Choroid plexus epithelial cell (primary cell): ENCODE measurements around the gene ADORA1.

Experiments
- DNase-seq: peaks from one replicate; pipeline ENCODE4 v3.0.0-alpha.2; 2010; ENCODE audit warnings: low read depth
- H3K4me3 ChIP-seq: 2 replicates; pipeline ENCODE4 v1.5.1; 2011; ENCODE audit warnings: low read depth, mild to moderate bottlenecking, control low read depth, low read length, moderate library complexity
- TF ChIP-seq, protein P1 (sequence below): conservative IDR thresholded peaks from 2 replicates; pipeline ENCODE4 v1.5.1; 2011; ENCODE audit warnings: low read depth, mild to moderate bottlenecking, control low read depth, inconsistent platforms, low read length, moderate library complexity

Gene ADORA1

DNA sequence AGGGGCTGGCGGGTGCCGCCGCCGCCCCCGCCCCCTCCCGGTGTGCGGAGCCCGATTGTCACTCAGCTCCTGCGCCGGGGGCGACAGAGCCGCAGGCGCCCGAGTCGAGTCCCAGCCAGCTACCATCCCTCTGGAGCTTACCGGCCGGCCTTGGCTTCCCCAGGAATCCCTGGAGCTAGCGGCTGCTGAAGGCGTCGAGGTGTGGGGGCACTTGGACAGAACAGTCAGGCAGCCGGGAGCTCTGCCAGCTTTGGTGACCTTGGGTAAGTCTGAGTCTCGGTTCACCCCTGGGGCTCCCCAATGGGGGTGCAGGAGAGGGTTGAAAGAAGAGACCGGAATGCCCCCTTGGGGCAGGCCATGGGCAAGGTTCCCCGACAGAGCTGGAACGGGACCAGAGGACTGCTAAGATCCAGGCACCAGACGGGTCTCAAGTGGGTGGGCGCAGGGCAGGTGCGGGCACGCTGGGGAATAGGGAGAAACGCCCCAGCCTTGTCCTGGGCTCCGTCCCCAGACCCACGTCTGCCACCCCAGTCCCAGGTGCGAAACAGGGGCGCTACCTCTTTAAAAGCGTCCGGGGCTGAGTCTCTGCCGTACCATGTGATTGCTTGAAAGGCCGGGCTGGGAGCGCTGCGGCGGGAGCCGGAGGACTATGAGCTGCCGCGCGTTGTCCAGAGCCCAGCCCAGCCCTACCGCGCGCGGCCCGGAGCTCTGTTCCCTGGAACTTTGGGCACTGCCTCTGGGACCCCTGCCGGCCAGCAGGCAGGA lies at the start of gene ADORA1:
Gene ADORA1 (plus strand): TSS at position 61 of the 765 bp plus-strand sequence. CDS start 1,116 bp downstream, outside the sequence.
- peak; percentile 57 for DNase-seq
- TF ChIP-seq, protein P1, sequence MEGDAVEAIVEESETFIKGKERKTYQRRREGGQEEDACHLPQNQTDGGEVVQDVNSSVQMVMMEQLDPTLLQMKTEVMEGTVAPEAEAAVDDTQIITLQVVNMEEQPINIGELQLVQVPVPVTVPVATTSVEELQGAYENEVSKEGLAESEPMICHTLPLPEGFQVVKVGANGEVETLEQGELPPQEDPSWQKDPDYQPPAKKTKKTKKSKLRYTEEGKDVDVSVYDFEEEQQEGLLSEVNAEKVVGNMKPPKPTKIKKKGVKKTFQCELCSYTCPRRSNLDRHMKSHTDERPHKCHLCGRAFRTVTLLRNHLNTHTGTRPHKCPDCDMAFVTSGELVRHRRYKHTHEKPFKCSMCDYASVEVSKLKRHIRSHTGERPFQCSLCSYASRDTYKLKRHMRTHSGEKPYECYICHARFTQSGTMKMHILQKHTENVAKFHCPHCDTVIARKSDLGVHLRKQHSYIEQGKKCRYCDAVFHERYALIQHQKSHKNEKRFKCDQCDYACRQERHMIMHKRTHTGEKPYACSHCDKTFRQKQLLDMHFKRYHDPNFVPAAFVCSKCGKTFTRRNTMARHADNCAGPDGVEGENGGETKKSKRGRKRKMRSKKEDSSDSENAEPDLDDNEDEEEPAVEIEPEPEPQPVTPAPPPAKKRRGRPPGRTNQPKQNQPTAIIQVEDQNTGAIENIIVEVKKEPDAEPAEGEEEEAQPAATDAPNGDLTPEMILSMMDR: no peak
- H3K4me3 ChIP-seq: peak within 1 kb of the TSS; percentile 33

DNA sequence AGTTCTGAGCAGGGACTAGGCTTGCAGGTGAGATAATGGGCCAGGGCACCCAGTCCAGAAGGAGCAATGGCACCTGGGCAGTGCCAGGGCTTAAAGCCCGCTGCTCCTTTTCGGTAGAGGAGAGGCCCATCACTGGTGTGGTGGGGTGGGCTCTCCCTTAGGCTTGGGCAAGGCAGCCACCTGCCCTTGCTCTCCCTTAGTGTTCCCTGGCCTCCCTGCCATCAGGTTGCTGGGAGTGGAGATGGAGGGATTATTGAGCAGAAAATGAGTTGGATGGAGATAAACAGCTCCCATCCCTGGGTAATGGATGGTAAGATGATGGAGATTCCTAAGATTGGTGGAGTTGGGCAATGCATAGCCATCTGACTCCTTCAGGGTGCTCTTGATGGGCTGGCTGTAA lies 49.6 kb upstream of the ADORA1 start:
- H3K4me3 ChIP-seq: no peak overlapping the region
- DNase-seq: no peak
- TF ChIP-seq, protein P1: no peak

DNA sequence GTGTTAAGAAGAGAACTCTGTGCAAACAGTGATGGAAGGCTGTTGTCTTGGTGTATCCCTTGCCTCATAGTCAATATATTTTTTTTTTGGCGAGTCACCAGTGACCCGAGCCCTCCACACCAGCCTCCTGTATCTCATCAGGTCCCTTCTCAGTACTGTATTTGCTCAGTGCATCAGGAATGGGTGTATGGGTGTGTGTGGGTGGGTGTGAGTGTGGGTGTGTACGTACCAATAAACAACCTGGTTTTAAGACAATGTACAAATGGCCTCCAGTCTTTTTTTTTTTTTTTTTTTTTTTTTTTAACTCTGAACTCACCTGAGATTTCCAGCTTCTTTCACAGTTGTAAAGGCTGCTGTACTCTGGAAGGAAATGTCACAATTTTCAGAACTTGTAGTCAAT lies 49.0 kb upstream of the ADORA1 start:
- TF ChIP-seq, protein P1: no peak
- H3K4me3 ChIP-seq: no peak overlapping the region

DNA sequence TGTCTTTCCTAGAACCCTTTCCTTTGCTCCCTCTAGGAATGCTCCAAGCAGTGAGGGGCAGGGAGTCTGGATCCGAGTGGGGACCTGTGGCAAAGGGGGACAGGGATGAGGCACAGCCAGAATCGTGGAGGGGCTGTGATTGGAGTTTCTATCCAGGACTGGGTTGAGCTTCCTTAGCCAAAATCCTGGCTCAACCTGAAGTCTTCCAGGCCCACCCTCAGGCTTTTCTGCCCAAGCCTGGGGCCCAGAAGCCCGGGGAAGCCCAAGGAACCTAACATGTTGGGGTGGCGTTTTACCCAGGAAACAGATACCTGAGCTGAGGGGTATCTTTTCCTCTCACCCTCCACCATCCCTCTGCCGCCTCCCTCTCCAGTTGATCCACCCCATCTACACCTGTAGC lies 47.1 kb upstream of the ADORA1 start:
- TF ChIP-seq, protein P1: no peak
- no peak overlapping the region for H3K4me3 ChIP-seq
- no peak for DNase-seq

More for the DNA sequence above, 49.0 kb upstream of the ADORA1 start:
- no peak for DNase-seq

DNA sequence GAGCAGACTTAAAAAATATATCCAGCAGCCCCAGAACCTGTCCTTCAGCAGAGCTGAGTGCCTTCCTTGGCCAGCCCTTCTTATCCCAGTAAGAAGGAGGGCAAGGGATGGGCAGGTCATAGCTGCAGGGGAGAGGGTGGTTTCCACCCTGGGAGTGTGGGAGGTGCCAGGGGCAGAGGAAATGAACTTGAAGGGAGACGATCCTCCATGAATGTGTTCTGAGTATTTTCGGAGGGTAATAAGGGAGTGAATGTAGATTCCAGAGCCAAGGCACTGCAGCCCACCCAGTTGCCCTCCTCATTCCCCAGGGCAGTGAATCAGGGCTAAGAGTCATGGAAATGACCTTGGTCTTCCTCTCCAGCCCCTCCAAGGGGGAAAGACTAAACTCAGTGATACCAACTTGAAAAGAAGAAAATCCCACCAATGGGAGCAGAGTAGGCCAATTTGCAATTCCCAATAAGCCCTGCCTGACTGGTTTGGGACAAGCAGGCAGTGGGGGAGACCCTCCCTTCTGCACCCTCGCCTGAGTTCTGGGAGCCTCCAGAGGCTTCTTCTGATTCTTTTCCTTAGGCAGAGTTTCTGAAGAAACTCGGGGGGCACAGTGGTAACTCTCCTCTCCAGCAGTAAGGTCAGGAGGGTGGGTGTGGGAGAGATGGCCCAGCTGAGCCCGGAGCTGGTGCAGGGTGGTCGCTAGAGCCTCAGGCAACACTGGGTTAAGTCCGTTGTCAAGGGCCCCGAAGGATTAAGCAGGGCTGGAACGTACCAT lies 45.9 kb upstream of the ADORA1 start:
- no peak for DNase-seq
- H3K4me3 ChIP-seq: no peak overlapping the region
- TF ChIP-seq, protein P1: no peak

DNA sequence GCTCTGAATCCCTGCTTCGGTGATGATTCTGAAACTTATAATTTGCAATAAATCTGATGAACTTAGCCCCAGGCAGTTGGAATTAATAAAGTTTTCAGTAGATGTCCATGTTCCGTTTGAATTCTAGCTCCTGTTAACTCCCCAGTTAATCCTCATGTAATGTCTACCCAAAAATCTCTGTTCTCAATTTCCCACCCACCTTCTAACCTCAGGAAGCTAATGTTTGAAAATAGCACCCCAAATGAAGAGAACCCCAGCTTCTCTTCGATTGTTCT lies 45.4 kb upstream of the ADORA1 start:
- H3K4me3 ChIP-seq: no peak overlapping the region
- TF ChIP-seq, protein P1: no peak
- DNase-seq: no peak
